ENCODE measurements around the gene MZT2A.
A peak's percentile ranks its signal among the peaks of the same experiment; 100 is the strongest.
"Not testable (repeated sequence)": the region's sequence is repeated elsewhere in the genome, so short reads cannot be mapped to it uniquely, and the experiment has no call there.

The MZT2A gene

DNA sequence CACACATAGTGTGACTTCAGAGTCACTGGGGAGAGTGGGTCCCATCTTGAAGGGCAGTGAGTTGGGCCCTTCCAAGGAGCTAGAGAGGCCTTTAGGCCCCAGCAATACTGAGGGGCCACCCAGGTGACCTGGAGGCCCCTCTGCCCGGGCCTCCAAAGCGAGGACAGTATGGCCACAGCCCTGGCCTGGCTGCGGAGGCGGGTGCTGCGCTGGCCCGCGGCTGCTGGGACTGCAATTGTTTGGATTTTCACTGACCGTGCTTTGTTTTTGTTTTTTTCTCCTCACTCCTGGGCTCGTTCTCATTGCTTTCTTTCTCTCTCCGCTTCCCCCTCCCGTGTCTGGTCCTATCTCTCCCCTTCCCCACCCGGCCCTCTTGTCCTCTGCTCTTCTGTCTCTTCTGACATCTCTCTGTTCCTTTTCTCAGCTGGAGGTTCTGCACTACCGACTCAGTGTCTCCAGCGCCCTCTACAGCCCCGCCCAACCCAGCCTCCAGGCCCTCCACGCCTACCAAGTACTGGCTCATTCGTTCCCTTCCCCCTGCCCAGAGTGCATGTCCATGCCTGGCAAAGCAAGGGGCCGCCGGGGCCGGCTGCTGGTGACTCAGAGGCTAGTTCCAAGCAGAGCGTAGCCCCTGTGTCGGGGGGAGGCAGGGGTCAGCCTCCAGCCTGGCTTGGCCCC lies 19.2 kb upstream of the MZT2A start:
- WGBS, 2 experiments: 76 to 78% methylated on average over 22 of the region's 22 CpGs
- not testable (repeated sequence) for H3K36me3 ChIP-seq (ENCODE audit: control insufficient read depth, insufficient read depth, low read length); H3K4me1 ChIP-seq (ENCODE audit: control insufficient read depth, insufficient read depth, low read length); H3K9me3 ChIP-seq (ENCODE audit: control insufficient read depth, low read length); H3K27ac ChIP-seq (ENCODE audit: insufficient read depth, low read depth, low read length, poor library complexity, severe bottlenecking); H3K27me3 ChIP-seq (ENCODE audit: control insufficient read depth, insufficient read depth, low read length, poor library complexity, severe bottlenecking); H3K4me3 ChIP-seq (ENCODE audit: insufficient read depth, low read depth, low read length)

DNA sequence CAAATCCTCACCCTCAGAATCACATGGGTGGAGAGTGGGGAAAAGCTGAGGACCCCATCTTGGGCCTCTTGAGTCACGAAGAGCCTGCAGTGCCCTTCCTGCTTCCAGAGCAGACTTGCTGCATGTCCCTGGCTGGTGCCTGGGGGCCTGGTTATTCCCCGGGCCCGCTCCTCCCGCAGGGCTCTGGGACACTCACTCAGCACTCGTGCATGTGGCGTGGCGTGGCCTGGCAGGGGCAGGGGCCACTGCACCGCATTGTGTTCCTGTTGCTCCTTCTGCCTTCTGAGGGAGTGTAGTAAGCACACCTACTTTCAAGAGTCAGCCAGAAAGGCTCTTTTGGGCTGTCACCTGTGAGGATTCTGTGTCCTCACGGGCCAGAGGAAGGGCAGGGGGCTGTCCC lies 17.4 kb upstream of the MZT2A start:
- Histone ChIP-seq H3K9me3 (ENCODE audit: control insufficient read depth, low read length) (no peaks in the 10 kb centered on the region), H3K4me1 (ENCODE audit: control insufficient read depth, insufficient read depth, low read length) (no peaks in the 10 kb centered on the region), H3K27me3 (ENCODE audit: control insufficient read depth, insufficient read depth, low read length, poor library complexity, severe bottlenecking) (no peaks in the 10 kb centered on the region), H3K4me3 (ENCODE audit: insufficient read depth, low read depth, low read length) (no peak overlapping the region), H3K27ac (ENCODE audit: insufficient read depth, low read depth, low read length, poor library complexity, severe bottlenecking) (no peak overlapping the region), H3K36me3 (ENCODE audit: control insufficient read depth, insufficient read depth, low read length) (peaks cover 4% of the 10 kb centered on the region)
- 94 to 96% methylated on average over 9 of the region's 9 CpGs for WGBS, 2 experiments

DNA sequence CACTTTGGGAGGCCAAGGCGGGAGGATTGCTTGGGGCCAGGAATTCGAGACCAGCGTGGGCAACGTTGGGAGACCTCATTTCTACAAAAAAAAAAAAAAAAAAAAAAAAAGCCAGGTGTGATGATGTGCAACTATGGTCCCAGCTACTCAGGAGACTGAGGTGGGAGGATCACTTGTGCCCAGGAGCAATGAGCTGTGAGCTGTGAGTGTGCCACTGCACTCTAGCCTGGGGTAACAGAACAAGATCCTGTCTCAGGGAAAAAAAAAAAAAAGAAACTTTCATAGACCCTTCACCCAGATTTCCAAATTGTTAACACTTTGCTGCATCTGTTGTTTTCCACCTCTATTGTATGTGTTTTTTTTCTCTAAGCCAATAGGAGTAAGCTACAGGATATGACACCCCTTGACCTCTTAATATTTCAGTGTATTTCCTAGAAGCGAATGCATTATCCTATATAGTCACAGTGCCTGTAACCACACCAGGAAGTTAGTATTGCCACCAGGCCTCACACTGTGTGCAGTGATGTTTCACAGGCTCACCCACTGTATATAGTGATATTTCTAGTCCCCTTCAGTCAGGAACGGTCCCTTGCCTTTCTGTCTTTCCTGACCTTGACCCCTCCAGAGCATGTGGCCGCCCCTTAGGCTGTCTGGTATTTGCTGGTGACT lies 12.0 kb upstream of the MZT2A start:
- not testable (repeated sequence) for H3K4me1 ChIP-seq (ENCODE audit: control insufficient read depth, insufficient read depth, low read length); H3K4me3 ChIP-seq (ENCODE audit: insufficient read depth, low read depth, low read length); H3K27ac ChIP-seq (ENCODE audit: insufficient read depth, low read depth, low read length, poor library complexity, severe bottlenecking); H3K27me3 ChIP-seq (ENCODE audit: control insufficient read depth, insufficient read depth, low read length, poor library complexity, severe bottlenecking); H3K9me3 ChIP-seq (ENCODE audit: control insufficient read depth, low read length)
- H3K36me3 ChIP-seq (ENCODE audit: control insufficient read depth, insufficient read depth, low read length): peaks cover 22% of the 10 kb centered on the region
- 88 to 98% methylated on average over 5 to 6 of the region's 7 CpGs for WGBS, 2 experiments

DNA sequence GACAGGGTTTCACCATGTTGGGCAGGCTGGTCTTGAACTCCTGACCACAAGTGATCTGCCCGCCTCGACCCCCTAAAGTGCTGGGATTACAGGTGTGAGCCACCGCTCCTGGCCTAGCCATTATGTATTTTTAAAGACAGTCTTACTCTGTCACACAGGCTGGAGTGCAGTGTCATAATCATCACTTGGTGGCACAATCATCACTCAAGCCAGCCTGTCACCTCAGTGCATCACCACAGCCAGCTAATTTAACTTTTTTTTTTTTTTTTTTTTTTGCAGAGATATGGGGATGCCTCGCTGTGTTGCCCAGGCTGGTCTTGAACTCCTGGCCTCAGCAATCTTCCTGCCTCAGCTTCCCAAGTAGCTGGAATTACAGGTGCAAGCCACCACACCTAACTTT lies 11.4 kb upstream of the MZT2A start:
- H3K36me3 ChIP-seq (ENCODE audit: control insufficient read depth, insufficient read depth, low read length): peaks cover 22% of the 10 kb centered on the region
- not testable (repeated sequence) for H3K9me3 ChIP-seq (ENCODE audit: control insufficient read depth, low read length); H3K27ac ChIP-seq (ENCODE audit: insufficient read depth, low read depth, low read length, poor library complexity, severe bottlenecking); H3K4me1 ChIP-seq (ENCODE audit: control insufficient read depth, insufficient read depth, low read length); H3K4me3 ChIP-seq (ENCODE audit: insufficient read depth, low read depth, low read length); H3K27me3 ChIP-seq (ENCODE audit: control insufficient read depth, insufficient read depth, low read length, poor library complexity, severe bottlenecking)
- whole genome bisulfite sequencing, 2 experiments: 95 to 96% methylated on average over 4 of the region's 4 CpGs

DNA sequence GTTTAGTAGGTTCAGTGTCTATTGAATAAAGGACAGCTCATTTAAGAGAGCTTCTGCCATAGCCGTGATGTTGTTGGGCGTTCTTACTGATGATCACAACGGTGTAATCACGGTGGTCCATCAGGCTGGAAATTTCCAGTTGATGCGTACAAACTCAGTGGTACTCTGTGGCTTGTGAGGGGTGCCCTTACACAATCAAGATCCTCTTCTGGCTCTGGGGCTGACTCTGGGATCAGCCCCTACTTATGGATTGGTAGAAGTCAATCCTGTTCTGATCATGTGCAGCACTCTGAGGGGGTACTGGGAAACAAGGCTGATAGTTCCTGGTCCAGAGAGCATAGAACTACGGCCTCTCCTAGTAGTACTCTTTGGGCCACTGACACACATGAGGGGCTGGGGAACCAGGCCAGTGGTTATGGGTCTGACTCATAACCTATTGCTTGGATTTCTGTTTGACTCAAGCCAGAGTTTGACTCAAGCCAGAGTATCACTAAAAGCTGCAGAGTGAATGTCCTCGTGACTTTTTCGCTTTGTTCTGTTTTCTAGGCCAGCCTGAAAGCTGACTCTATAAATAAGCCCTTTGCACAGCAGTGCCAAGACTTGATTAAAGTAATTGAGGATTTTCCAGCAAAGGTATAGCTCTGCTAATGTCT lies 6.2 kb upstream of the MZT2A start:
- WGBS, 2 experiments: 95 to 97% methylated on average over 8 of the region's 8 CpGs
- not testable (repeated sequence) for H3K4me1 ChIP-seq (ENCODE audit: control insufficient read depth, insufficient read depth, low read length)

DNA sequence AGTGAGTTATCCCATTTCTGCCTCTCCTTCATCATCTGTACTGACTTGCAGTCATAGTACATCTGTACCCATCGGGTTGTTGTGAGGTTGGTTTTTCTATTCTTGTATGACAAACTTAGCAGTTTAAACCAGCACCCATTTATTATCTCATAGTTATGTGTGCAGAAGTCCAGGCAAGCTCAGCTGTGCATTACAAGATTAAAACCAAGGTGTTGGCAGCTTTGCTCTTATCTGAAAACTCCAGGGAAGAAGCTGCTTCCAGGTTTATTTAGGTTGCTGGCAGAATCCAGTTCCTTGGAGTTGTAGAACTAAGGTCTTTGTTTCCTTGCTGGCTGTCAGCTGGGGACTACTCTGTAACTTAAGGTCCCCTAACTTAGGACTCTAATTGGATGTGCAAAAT lies 3.3 kb upstream of the MZT2A start:
- WGBS, 2 experiments: 100% methylated on average over 1 of the region's 1 CpG; no CpG with 5 or more reads in 1 of the 2 experiments
- H3K27ac ChIP-seq (ENCODE audit: insufficient read depth, low read depth, low read length, poor library complexity, severe bottlenecking); H3K27me3 ChIP-seq (ENCODE audit: control insufficient read depth, insufficient read depth, low read length, poor library complexity, severe bottlenecking); H3K9me3 ChIP-seq (ENCODE audit: control insufficient read depth, low read length); H3K36me3 ChIP-seq (ENCODE audit: control insufficient read depth, insufficient read depth, low read length); H3K4me3 ChIP-seq (ENCODE audit: insufficient read depth, low read depth, low read length); H3K4me1 ChIP-seq (ENCODE audit: control insufficient read depth, insufficient read depth, low read length): not testable (repeated sequence)

More for the DNA sequence above, 6.2 kb upstream of the MZT2A start:
- H3K4me3 ChIP-seq (ENCODE audit: insufficient read depth, low read depth, low read length); H3K27me3 ChIP-seq (ENCODE audit: control insufficient read depth, insufficient read depth, low read length, poor library complexity, severe bottlenecking); H3K27ac ChIP-seq (ENCODE audit: insufficient read depth, low read depth, low read length, poor library complexity, severe bottlenecking); H3K9me3 ChIP-seq (ENCODE audit: control insufficient read depth, low read length): not testable (repeated sequence)
- peaks cover 18% of the 10 kb centered on the region for H3K36me3 ChIP-seq (ENCODE audit: control insufficient read depth, insufficient read depth, low read length)

DNA sequence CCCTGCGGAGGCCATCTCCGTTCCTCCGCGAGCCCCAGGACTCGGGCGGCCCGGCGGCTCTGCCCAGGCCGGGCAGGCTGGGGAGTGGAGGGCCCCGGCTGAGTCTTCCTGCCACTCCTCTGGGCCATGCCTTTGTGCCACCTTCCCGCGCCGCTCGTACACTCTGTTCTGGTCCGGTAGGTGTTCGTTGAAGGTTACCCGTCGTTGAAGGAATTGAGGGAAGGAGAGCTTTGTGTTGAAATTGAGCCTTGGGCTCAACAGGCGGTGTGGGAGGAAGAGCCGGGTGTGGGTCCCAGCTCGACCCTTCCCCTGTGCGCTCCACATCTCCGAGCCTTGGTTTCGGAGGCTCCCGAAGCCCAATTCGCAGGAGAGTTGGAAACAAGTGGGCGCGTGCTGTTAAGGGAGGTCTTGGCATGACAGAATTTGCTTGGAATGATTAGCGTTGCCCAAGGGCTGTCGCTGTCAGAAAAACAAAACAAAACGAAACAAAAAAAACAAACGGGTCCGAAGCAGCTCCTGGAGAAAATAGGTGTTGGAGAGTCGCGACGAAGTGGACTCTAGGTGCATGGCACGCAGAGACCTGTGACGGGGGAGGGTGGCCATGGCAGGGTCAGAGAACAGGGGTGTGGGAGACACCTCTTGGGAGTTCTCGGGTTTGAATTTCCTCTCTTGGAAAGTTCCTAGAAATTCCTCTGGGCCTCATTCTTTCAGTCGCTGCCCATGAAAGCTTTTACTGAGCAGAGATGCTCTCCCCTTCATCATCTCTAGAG lies 1.2 kb upstream of the MZT2A start:
- 1% methylated on average over 40 of the region's 40 CpGs for WGBS, 2 experiments
- H3K36me3 ChIP-seq (ENCODE audit: control insufficient read depth, insufficient read depth, low read length): no peaks in the 10 kb centered on the region

DNA sequence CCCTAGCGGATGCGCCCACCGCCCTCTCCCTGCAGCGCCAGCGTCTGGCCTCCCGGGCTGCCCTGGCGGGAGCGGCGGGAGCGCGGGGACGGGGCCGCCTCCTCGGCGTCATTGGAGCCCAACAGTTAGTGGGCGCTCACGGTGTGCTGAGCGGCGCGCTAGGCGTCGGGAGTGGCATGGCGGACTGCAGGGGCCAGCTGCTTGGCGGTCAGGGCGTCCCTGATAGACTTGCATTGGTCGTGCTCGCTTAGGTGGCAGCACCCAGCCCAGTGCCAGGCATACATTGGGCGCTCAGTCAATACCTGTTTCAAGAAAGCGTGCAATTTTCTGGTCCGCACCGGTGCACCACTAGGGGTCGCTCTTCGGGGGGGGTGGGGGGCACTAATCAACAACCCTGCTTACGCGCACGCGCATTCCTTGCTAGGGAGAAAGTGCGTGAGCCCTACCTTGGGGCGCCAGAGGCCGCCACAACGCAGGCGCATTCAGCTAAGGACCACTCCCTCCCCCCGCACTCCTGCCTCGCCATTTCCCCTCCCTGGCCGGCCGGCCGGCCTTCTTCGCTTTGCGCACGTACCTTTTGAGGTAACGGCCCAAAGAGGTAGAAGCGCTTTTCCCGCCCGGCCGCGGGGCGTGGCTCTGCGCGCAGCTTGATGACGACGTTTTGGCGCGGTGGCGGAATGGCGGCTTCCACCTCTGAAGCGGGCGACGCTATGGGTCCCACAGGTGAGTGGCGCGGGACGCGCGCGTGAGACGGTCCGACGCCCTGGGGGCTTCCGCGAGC lies 411 bp upstream of the MZT2A start:
- 0% methylated on average over 79 of the region's 79 CpGs for WGBS, 2 experiments

More for the DNA sequence above, 1.2 kb upstream of the MZT2A start:
- Histone ChIP-seq H3K9me3 (ENCODE audit: control insufficient read depth, low read length) (no peaks in the 10 kb centered on the region), H3K4me3 (ENCODE audit: insufficient read depth, low read depth, low read length) (peak overlapping the region; percentile 85), H3K27me3 (ENCODE audit: control insufficient read depth, insufficient read depth, low read length, poor library complexity, severe bottlenecking) (no peaks in the 10 kb centered on the region), H3K27ac (ENCODE audit: insufficient read depth, low read depth, low read length, poor library complexity, severe bottlenecking) (peak overlapping the region; percentile 85), H3K4me1 (ENCODE audit: control insufficient read depth, insufficient read depth, low read length) (peaks cover 5% of the 10 kb centered on the region)

DNA sequence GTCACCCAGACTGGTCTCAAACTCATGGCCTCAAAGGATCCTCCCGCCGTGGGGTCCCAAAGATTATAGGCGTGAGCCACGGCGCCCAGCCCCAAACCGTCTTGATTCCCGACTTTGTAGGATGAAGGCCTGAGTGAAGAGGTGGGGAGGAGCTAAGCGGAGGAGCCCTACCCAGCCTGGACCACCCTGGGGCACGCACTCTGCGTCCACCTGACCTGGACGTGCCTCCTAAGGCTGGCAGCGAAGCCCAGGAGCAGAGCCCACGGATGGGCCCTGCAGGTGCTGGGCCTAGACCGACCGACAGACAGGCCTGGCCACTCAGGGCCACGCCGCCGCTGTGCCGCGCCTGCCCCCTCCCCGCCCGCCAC lies 744 bp downstream of the MZT2A start:
- H3K27ac ChIP-seq (ENCODE audit: insufficient read depth, low read depth, low read length, poor library complexity, severe bottlenecking); H3K9me3 ChIP-seq (ENCODE audit: control insufficient read depth, low read length); H3K36me3 ChIP-seq (ENCODE audit: control insufficient read depth, insufficient read depth, low read length); H3K27me3 ChIP-seq (ENCODE audit: control insufficient read depth, insufficient read depth, low read length, poor library complexity, severe bottlenecking); H3K4me1 ChIP-seq (ENCODE audit: control insufficient read depth, insufficient read depth, low read length): not testable (repeated sequence)
- H3K4me3 ChIP-seq (ENCODE audit: insufficient read depth, low read depth, low read length): peak overlapping the region; percentile 26
- 21 to 28% methylated on average over 13 of the region's 22 CpGs for WGBS, 2 experiments

More for the DNA sequence above, 411 bp upstream of the MZT2A start:
- Histone ChIP-seq H3K4me1 (ENCODE audit: control insufficient read depth, insufficient read depth, low read length) (peaks cover 5% of the 10 kb centered on the region), H3K9me3 (ENCODE audit: control insufficient read depth, low read length) (no peaks in the 10 kb centered on the region), H3K36me3 (ENCODE audit: control insufficient read depth, insufficient read depth, low read length) (no peaks in the 10 kb centered on the region), H3K27me3 (ENCODE audit: control insufficient read depth, insufficient read depth, low read length, poor library complexity, severe bottlenecking) (no peaks in the 10 kb centered on the region), H3K27ac (ENCODE audit: insufficient read depth, low read depth, low read length, poor library complexity, severe bottlenecking) (peak overlapping the region; percentile 85), H3K4me3 (ENCODE audit: insufficient read depth, low read depth, low read length) (peak overlapping the region; percentile 85)
